MM.1S (cell line): ENCODE data around the gene STON2.

ENCODE experiments used
- EZH2 ChIP-seq: fragments of 300-600 bp; sonication (generic); optimal IDR thresholded peaks from 2 replicates; pipeline ENCODE3; 2017; ENCODE audit warnings: low read depth, mild to moderate bottlenecking, antibody characterized with exemption, low read length, mixed read lengths
- EZH2phosphoT487 ChIP-seq: fragments of 300-600 bp; sonication (generic); IDR thresholded peaks from 2 replicates; pipeline ENCODE4 v1.6.1; 2018; ENCODE audit warnings: antibody characterized with exemption, low read length
- TF ChIP-seq, protein P1 (sequence below): fragments of 300-600 bp; sonication (generic); IDR thresholded peaks from 2 replicates; pipeline ENCODE4 v1.5.1; 2016; ENCODE audit warnings: antibody characterized with exemption, low read length, mixed read lengths

DNA sequence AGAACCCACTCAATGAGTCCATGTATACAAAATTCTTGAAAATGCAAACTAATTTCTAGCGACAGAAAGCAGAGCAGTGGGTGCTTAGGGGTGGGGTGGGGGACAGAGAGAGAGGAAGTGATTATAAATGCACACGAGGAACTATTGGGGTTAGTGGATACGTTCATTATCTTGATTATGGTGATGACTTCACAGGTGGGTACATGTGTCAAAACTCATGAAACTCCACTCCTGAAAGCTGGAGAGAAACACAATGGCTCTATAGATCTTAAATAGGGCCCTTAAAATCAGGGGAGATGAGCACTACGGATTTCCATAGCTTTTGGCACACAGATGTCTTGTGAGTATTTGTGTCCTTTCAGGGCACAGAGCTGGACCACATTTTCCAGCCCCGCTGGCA, 59.9 kb downstream of the STON2 start:
- TF ChIP-seq, protein P1, sequence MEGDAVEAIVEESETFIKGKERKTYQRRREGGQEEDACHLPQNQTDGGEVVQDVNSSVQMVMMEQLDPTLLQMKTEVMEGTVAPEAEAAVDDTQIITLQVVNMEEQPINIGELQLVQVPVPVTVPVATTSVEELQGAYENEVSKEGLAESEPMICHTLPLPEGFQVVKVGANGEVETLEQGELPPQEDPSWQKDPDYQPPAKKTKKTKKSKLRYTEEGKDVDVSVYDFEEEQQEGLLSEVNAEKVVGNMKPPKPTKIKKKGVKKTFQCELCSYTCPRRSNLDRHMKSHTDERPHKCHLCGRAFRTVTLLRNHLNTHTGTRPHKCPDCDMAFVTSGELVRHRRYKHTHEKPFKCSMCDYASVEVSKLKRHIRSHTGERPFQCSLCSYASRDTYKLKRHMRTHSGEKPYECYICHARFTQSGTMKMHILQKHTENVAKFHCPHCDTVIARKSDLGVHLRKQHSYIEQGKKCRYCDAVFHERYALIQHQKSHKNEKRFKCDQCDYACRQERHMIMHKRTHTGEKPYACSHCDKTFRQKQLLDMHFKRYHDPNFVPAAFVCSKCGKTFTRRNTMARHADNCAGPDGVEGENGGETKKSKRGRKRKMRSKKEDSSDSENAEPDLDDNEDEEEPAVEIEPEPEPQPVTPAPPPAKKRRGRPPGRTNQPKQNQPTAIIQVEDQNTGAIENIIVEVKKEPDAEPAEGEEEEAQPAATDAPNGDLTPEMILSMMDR, result no peak
- TF ChIP-seq EZH2phosphoT487 (no peak), EZH2 (no peak)
